NCI-H1436 treated with DMSO at 0.1 percent for 48 hours (cell line): ENCODE results near the gene ATP2A1.

Source experiments
- DNase-seq: peaks from one replicate; lab custom pipeline; 2025; lab: John Stamatoyannopoulos, UW

ATP2A1 gene

DNA sequence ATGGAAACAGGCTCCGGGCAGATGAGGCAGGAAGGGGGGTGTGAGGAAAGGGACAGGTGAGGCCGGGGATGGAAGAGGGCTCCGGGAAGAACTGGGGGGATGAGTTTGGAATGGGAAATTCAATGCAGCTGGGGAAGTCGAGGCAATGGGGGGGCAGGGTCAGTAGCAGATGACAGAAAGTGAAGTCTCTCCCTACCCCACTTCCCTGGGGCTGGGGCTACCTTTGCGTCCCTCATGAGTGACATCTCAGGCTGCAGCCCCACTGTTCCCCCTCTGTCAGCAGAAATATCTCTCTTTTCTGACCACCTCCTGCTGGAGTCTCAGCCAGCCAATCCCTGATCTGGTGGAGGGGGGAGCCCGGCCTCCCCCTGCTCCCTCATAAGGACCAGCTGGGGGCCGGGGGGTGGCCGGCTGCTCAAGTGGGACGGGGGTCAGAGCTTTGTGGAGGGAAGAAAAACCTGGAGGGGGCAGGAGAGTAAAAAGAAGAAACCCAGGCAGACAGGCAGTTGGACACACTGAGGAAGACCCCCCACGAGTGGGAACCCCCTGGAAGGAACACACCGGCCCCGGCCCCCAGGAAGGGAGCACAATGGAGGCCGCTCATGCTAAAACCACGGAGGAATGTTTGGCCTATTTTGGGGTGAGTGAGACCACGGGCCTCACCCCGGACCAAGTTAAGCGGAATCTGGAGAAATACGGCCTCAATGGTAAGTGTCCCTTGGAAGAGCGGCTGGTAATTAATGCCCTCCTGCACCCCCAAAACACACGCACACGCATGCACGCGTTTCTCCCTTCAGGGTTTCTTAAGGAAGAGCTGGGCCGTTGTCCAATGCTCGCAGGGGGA, at the start of gene ATP2A1:
ATP2A1 (plus strand) TSS at position 406 of the 844 bp plus-strand sequence; CDS start at position 590, 184 bp downstream.
- DNase-seq: no peak

DNA sequence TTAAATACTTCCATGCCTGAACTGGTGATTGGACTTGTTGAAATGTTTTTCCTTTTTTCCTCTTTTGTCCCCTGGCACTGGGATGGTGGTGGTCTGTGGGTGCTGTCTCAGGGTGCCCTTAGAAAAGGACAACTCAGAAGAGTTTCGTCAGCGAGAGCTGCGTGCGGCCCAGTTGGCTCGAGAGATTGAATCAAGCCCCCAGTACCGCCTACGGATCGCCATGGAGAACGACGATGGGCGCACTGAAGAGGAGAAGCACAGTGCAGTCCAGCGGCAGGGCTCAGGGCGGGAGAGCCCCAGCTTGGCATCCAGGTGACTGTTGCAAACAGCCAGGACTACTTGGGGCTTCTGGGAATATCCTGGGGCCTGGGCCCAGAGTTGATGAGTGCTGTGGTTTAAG, 48.5 kb upstream of the ATP2A1 start:
- no peak for DNase-seq

DNA sequence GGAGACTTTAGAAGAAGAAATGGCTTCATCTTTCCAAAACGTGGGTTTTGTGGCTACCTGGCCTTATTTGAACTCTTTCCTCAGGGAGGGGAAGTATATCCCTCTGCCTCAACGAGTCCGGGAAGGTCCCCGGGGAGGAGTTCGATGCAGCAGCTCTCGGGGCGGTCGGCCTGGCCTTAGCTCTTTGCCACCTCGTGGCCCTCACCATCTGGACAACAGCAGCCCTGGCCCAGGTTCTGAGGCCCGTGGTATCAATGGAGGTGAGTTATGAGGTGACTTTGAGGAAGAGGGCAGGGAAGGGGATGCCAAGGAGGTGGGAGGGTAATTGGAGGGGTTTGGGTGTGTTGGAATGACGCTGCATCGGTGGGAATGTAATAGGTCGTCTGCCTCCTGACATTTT, 47.8 kb upstream of the ATP2A1 start:
- no peak for DNase-seq

DNA sequence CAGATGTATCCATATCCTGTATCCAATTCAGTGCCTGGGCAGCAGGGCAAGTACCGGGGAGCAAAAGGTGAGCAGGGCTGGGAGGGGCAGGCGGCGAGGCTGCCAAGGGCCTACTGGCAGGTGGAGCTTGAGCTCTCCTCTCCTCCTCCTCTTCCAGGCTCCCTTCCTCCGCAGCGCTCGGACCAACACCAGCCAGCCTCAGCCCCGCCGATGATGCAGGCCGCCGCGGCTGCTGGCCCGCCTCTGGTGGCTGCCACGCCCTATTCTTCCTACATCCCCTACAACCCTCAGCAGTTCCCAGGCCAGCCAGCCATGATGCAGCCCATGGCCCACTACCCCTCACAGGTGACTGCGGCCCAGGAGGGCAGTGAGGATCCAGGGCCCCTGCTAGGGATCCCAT, 43.9 kb upstream of the ATP2A1 start:
- DNase-seq: no peak

DNA sequence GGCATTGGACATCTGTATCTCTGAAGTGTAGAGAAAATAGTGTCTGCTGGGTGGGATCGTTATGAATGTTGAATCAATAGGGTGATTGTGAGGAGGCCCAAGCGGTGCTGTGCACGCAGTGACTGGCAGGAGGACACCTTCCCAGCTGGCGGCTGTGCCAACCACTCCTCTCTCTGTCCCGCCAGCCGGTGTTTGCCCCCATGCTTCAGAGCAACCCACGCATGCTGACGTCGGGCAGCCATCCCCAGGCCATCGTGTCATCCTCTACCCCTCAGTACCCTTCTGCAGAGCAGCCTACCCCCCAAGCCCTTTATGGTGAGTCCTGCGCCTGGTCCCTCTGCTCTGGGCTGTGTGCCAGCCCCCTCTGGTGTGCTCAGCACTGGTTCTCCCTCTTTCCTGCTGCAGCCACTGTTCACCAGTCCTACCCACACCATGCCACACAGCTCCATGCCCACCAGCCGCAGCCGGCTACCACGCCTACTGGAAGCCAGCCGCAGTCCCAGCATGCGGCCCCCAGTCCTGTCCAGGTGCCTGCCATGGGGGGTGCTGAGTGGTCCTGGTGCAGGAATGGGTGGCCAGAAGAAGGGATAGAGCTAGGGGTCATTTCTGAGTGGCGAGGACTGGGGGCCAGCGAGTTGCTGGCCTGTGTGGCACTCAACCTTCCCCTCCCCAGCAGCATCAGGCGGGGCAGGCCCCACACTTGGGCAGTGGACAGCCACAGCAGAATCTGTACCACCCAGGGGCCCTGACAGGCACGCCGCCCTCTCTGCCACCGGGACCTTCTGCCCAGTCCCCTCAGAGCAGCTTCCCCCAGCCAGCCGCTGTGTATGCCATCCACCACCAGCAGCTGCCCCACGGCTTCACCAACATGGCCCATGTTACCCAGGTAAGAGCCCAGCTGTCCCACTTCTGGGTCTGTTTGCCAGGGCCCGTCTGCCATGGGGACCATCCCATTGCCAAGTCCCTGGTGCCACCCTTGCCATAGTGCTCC, 43.1 kb upstream of the ATP2A1 start:
- no peak for DNase-seq

DNA sequence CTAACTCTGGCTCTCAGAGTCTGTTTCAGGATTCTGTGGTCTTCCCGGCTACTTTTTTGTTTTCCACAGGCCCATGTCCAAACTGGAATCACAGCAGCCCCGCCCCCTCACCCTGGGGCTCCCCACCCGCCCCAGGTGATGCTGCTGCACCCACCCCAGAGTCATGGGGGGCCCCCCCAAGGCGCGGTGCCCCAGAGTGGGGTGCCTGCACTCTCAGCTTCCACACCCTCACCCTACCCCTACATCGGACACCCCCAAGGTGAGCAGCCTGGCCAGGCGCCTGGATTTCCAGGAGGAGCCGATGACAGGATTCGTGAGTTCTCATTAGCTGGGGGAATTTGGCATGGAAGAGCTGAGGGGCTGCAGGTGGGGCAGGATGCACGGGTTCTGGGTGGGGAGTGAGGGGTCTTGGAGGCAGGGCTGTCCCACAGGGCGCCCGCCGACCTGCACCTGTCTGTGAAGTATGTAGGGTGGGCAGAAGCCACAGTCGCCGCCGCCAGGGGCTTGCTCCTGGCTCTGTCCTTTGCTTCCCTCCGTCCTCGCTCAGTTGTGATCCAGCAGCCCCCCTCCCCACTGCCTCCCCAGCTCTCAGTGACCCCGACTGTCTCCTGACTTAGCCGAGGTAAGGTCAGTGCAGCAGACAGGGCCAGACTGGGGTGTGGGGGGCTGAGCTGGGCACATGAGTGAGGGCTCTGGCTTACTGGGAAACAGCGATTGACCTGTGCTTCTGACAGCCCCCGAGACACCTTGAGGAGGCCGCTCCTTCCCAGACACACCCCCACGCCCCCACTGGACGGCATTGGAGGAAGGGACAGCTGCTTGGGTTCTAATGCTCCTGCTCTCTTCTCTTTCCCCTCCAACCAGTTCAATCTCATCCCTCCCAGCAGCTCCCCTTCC, 42.2 kb upstream of the ATP2A1 start:
- DNase-seq: no peak

DNA sequence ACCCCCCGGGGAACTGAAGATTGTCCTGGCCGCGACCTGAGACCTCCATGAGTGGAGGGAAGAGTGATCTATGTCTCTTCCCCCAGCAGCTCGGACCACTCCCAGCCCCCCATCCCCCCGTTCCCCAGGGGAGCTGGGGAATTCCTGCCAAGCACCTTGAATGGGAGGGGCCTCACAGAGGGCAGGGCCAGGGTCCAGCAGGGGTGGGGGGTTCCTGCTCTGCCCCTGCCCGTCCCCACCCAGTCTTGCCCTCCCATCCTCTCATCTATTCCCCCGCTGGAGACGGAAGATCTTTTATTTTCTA, 41.6 kb upstream of the ATP2A1 start:
- no peak for DNase-seq

DNA sequence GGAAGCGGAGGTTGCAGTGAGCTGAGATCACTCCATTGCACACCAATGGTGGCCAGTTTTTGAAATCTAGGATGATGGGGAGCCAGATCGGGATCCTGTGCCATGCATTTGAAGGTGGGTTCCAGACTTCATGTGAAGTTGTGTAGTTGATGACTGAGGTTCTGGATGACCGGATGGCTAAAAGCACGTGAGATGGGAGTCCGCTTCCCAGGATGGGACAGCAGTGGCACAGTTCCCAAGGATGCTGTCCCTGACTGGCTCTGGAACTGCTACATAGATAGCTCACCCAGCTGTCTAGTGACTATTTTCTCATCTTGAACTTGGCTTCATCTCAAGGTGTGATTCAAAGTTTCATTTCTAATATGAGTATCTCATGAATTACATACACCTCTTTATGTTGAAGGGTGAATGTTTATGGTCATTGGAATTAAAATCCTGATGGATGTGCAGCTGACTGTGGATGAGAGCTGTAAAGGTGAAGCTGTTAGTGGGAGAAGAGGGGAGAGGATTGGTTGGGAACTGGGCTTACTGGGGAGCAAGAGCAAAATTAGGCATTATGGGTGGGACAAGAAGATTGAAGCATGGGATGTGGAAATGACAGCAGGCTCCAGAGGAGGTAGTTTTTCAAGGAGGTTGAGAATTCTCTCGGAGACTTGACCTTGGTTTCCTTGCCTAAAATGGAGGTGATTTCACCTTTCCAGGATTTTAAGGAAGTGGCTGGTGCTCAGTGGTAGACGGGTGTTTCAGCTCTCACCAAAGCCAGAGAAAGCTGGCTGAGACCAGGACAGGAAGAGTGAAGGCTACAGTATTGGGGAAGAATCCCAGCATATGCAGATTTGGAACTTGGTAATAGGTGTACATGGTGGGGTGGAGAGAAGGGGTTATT, 40.4 kb upstream of the ATP2A1 start:
- DNase-seq: no peak

DNA sequence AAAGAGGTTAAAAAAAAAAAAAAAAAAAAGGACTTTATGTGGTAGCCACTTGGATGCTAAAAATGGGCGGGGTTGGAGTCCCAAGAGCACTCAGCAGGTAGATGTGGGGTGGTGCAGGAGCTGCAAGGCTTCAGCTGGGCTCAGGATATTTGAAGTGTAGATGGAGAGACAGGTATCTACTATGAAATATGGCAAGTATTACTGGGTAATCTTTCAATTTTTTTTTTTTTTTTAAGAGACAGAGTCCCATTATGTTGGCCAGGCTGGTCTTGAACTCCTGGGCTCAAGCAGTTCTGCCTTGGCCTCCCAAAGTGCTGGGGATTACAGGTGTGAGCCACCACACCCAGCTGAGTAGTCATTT, 39.8 kb upstream of the ATP2A1 start:
- DNase-seq: no peak

DNA sequence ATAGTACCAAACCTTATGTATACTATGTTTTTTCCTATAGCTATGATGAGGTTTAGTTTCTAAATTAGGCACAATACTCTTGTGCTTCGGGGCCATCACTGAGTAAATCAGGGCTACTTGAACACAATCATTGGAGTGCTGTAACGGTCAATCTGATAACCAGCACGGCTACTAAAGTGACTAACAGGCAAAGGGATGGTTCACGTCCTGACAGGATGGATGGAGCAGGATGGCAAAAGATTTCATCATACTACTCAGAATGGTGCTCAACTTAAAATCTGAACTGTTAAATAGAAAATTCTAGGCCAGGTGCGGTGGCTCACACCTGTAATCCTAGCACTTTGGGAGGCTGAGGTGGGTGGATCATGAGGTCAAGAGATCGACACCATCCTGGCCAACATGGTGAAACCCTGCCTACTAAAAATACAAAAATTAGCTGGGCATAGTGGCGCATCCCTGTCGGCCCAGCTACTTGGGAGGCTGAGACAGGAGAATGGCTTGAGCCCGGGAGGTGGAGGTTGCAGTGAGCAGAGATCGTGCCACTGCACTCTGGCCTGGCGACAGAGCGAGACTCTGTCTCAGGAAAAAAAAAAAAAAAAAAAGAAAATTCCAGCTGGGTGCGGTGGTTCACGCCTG, 39.2 kb upstream of the ATP2A1 start:
- no peak for DNase-seq

DNA sequence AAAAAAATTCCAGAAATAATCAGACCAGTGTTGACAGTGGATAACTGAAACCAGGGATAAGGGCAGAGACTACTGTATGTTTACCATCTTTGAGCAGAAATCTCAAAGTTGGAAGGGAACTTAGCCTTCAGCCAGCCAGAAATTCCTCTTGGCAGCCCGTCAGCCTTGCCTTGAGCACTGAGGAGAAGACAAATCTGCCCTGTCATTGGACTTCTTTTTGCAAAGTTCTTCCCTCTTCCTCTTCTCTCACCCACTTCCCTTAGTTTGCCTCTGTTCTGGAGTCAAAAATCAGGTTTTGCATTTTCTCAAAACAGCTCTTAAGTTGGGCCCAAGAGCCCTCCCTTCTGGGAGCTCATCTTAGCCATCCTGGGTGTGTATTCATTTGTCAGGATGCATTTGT, 38.4 kb upstream of the ATP2A1 start:
- no peak for DNase-seq

DNA sequence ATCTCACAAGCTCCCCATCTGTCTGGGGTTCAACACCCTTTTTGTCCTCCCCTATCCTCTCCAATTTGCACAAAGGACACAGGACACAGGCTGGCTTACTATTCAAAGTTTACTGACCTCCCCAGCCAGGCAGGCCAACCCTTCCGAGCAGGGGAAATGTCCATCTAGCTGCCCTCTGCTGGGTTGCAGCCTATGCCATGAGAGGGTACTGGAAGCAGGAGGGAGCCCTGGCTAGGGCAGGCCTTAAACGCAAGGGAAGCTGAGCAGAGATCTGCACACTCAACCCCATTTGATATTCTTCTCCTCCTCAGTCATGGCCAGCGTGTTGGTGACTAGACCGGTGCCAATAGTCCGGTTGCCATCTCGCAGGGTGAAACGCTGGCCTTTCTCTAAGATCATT, 35.6 kb upstream of the ATP2A1 start:
- DNase-seq: no peak

DNA sequence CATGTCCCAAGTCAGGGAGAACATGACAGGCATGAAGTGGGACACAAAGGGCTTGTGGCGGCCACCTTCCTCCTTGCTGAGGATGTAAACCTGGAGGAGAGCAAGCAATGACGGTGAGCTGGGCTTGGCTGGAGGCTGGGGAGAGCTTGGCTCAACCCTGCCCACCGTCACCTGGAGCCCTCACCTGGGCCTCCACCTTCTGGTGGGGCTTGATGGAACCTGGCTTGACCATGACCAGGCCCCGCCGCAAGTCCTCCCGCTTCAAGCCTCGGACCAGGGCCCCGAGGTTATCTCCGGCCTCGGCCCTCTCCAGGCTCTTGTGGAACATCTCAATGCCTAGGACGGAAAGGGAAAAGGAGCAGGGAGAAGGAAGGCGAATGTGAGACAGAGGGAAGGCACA, 34.5 kb upstream of the ATP2A1 start:
- DNase-seq: no peak

DNA sequence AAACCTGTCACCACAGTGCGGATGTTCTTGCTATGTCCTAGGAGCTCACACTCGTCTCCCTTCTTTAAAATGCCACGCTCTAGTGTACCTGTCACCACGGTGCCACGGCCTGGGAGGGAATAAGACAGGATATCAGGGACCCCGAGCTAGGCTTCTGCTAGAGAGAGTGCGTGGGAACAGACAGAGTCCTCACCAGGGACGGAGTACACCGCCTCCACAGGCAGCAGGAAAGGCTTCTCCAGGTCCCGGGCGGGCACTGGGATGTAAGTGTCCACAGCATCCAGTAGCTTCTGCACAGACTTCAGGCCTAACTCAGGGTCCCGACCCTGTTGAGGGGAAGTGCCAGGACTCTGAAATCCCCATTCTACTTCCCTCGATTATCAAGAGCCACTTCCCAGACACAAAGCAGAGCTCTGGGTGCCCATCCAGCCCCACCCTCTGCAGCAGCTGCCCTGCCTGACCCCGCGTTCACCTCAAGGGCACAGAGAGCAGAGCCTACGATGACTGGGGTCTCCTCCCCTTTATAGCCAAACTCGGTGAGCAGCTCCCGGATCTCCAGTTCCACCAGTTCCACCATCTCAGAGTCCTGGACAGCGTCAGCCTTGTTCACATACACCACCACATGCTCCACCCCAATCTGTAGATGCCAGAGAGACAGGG, 33.9 kb upstream of the ATP2A1 start:
- no peak for DNase-seq

DNA sequence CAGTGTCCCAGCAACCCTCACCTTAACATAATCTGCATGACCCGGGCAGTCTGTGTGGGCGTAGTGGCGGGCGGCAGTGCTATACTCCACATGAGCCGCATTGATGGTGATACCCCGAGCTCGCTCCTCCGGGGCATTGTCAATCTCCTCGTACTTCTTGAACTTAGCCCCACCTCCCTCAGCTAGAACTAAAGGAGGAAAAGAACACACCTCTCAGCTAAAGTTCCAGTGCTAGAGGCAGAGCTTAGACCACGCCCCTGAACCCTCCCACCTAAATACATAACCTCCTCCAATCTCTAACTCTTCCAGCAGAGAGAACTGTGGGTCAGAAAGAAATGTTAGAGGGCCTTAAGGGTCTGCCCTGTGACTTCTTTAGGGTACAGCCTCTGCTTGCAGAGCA, 33.0 kb upstream of the ATP2A1 start:
- no peak for DNase-seq

DNA sequence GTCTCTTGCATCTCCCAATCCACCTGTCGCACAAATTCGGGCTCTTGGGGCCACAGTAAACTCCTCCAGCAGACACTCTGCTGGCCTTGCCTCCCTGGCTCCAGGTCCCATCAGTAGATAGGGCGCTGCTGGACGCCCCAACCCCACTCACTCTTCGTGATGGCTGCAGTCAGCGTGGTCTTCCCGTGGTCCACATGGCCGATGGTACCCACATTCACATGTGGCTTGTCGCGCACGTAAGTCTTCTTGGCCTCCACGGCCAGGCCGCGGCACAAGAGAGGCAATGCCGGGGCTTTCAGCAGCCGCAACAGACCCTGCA, 32.6 kb upstream of the ATP2A1 start:
- no peak for DNase-seq

DNA sequence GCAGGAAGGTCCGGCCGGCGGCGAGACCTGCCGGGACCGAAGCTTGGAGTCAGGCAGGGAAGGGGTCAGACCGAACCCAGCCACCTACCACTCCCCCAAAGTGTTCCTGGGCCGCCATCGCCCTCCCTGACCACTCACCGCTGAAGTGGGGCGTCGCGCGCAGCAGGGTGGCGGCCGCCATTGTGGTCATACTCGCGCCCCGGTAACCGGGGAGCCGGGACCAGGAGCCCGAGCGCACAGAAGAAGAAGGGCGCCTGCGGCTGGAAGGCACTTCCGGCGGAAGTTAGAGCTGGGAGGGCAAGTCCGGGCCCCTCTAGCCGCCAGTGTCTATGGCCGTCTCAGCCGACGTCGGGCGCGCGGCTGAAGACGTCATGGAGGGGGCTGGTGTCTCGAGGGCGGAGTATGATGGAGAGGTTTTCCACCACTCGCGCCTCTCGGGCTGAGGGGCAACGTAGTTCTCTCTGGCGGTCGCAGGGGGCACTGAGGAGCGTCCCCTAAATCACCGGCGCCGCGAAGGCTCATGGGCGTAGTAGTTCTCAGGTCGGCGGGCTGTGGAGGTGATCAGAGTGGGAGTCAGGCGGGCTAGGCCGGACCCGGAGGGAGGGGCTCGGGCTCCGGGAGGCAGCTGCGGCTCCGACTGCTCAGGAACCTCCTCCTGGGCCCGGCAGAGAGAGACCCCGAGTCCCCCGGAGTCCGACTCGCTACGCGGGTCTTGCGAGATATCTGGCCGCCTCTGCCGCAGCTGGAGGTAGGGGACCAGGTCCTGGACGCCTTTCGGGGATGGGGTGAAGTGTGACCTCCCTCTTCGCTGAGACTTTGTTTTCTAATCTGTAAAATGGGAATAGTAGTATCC, 32.0 kb upstream of the ATP2A1 start, which contains the start of gene TUFM:
TUFM (minus strand) TSS at position 269 of the 853 bp plus-strand sequence; CDS start at position 190, 79 bp downstream.
- DNase-seq: peak; percentile 92

DNA sequence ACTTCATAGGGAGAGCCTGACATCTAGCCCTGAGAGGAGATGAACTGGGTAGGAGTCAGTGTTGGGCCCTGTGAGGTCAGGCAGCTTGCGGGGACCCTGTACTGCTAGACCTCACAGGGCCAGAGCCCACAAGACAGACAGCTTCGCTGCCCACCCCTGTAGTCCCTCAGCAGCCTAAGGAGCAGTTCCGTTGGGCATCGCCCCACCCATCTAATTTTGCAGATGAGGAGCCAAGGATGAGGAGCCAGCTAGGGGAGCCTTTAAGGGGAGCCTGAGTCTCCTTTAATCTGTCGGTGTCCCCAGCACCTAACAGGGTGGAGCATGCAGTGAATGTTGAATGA, 31.4 kb upstream of the ATP2A1 start:
- DNase-seq: no peak

DNA sequence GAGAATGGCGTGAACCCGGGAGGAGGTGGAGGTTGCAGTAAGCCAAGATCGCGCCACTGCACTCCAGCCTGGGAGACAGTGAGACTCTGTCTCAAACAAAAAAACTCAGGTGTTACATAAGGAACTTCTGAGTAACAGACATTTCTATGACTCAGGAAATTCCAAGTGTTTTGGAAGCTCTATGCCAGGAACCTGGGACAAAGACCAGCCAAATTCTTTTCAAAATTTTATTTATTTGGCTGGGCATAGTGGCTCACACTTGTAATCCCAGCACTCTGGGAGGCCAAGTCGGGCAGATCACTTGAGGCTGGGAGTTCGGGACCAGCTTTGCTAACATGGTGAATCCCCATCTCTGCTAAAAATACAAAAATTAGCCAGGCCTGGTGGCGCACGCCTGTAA, 19.9 kb upstream of the ATP2A1 start:
- no peak for DNase-seq
